ENCODE measurements around the gene AFF3.

DNA sequence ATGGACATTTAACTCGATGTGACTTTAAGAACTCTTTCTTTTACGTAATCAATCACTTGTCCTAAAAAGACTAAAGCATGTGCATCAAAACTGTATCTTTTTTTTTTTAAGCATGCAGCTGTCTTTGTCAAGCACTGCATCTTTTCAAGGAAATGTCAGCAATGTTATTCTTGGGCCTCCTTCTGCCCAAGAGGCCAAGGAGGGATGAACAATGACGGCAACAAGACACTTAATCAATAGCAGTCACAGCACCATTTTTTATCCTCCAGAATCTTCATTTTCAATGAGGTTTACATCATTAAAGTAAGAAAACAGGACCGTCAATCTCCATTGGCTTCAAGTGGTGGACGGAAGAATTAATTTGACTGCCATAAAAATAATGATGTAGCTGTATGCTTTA is 253.8 kb downstream of the AFF3 start:
- TF ChIP-seq, protein P1, sequence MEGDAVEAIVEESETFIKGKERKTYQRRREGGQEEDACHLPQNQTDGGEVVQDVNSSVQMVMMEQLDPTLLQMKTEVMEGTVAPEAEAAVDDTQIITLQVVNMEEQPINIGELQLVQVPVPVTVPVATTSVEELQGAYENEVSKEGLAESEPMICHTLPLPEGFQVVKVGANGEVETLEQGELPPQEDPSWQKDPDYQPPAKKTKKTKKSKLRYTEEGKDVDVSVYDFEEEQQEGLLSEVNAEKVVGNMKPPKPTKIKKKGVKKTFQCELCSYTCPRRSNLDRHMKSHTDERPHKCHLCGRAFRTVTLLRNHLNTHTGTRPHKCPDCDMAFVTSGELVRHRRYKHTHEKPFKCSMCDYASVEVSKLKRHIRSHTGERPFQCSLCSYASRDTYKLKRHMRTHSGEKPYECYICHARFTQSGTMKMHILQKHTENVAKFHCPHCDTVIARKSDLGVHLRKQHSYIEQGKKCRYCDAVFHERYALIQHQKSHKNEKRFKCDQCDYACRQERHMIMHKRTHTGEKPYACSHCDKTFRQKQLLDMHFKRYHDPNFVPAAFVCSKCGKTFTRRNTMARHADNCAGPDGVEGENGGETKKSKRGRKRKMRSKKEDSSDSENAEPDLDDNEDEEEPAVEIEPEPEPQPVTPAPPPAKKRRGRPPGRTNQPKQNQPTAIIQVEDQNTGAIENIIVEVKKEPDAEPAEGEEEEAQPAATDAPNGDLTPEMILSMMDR (IDR thresholded peaks at IDR 0.05; ENCODE audit: low read length) = no peak
- no peak for TF ChIP-seq EZH2 (IDR thresholded peaks at IDR 0.05; ENCODE audit: borderline replicate concordance, low read length)

All from OCI-LY1 (cell line).